HFFc6 (cell line): ENCODE measurements around the gene APOL6. TPM values are rescaled to one million over a fixed set of nuclear protein-coding genes. Genes with fewer than 3 reads are reported as not detected.
"Not testable (repeated sequence)": the region's sequence is repeated elsewhere in the genome, so short reads cannot be mapped to it uniquely, and the experiment has no call there.

Experiments used
- DNase-seq: peaks from one replicate; pipeline ENCODE4 v3.0.0-alpha.2; 2018
- H3K27ac Mint-ChIP-seq: 2 replicates; pipeline ENCODE4 v1.8.0; 2020; ENCODE audit warnings: mild to moderate bottlenecking, mixed read lengths
- H3K27me3 Mint-ChIP-seq: 2 replicates; pipeline ENCODE4 v1.8.0; 2021; ENCODE audit warnings: mild to moderate bottlenecking, moderate library complexity, mixed read lengths; ENCODE audit not compliant: insufficient read depth
- H3K36me3 Mint-ChIP-seq: 2 replicates; pipeline ENCODE4 v1.8.0; 2021; ENCODE audit warnings: low read depth, mixed read lengths
- H3K4me1 Mint-ChIP-seq: 2 replicates; pipeline ENCODE4 v1.8.0; 2020; ENCODE audit warnings: low read depth, mixed read lengths
- H3K4me3 Mint-ChIP-seq: 2 replicates; pipeline ENCODE4 v1.8.0; 2020; ENCODE audit warnings: mild to moderate bottlenecking, moderate library complexity, mixed read lengths
- H3K9me3 Mint-ChIP-seq: 2 replicates; pipeline ENCODE4 v1.8.0; 2020; ENCODE audit warnings: mild to moderate bottlenecking, mixed read lengths
- CTCF ChIP-seq: fragments of 200-600 bp; sonication (generic); IDR thresholded peaks from 2 replicates; pipeline ENCODE4 v1.5.0; 2021; ENCODE audit warnings: antibody characterized with exemption, mild to moderate bottlenecking
- total RNA-seq, 6 experiments: library from RNA; stranded (reverse); fragmentation: NEBNext Ultra II Directional; extraction: Animal tissue kit (Norgen Biotek cat#: 25700); gene quantifications; 2 replicates in 1 of 6; 3 replicates in 5 of 6; pipeline ENCODE4 v1.2.3, GENCODE V29; 2021

Gene APOL6
- total RNA-seq, 6 experiments from 2014 or later: 1.4 to 3.6 (median 3.4) TPM

- H3K9me3 Mint-ChIP-seq: peaks cover 4% of the 10 kb centered on the region
- H3K4me1 Mint-ChIP-seq: peaks cover 26% of the 10 kb centered on the region
- no peak overlapping the region for H3K4me3 Mint-ChIP-seq
- peak overlapping the region; percentile 57 for H3K27ac Mint-ChIP-seq
- peaks cover 30% of the 10 kb centered on the region for H3K36me3 Mint-ChIP-seq
- no peaks in the 10 kb centered on the region; the same call in 1 of the 2 replicates for H3K27me3 Mint-ChIP-seq
- DNase-seq: peak; percentile 41
- TF ChIP-seq CTCF: no peak
These were observed 12.3 kb downstream of the APOL6 start for GRCh38 chr22:35660291-35661127.

GRCh38 chr22:35661464-35661863, 13.2 kb downstream of the APOL6 start:
- DNase-seq: peak; percentile 66
- H3K9me3 Mint-ChIP-seq: peaks cover 6% of the 10 kb centered on the region

GRCh38 chr22:35662914-35663313, 14.7 kb downstream of the APOL6 start:
- Mint-ChIP-seq H3K9me3 (peaks cover 14% of the 10 kb centered on the region), H3K27me3 (no peaks in the 10 kb centered on the region; the same call in 1 of the 2 replicates), H3K36me3 (peaks cover 28% of the 10 kb centered on the region), H3K27ac (no peak overlapping the region), H3K4me3 (no peak overlapping the region), H3K4me1 (peaks cover 26% of the 10 kb centered on the region)
- no peak for TF ChIP-seq CTCF
- DNase-seq: no peak

More at GRCh38 chr22:35661464-35661863, 13.2 kb downstream of the APOL6 start:
- Mint-ChIP-seq H3K27me3 (no peaks in the 10 kb centered on the region; the same call in 1 of the 2 replicates), H3K36me3 (peaks cover 32% of the 10 kb centered on the region), H3K4me3 (no peak overlapping the region), H3K27ac (no peak overlapping the region), H3K4me1 (peaks cover 26% of the 10 kb centered on the region)
- no peak for TF ChIP-seq CTCF

GRCh38 chr22:35663371-35663770, 15.1 kb downstream of the APOL6 start:
- Mint-ChIP-seq H3K27ac (peak overlapping the region; percentile 9; the same call in 1 of the 2 replicates), H3K27me3 (no peaks in the 10 kb centered on the region), H3K4me1 (peaks cover 26% of the 10 kb centered on the region), H3K36me3 (peaks cover 23% of the 10 kb centered on the region), H3K4me3 (peak overlapping the region; percentile 49; the same call in 1 of the 2 replicates), H3K9me3 (peaks cover 14% of the 10 kb centered on the region)
- TF ChIP-seq CTCF: no peak
- DNase-seq: no peak

- Mint-ChIP-seq H3K27me3 (peaks cover 2% of the 10 kb centered on the region), H3K4me3 (no peak overlapping the region), H3K4me1 (peaks cover 26% of the 10 kb centered on the region), H3K36me3 (peaks cover 12% of the 10 kb centered on the region), H3K9me3 (peaks cover 14% of the 10 kb centered on the region), H3K27ac (no peak overlapping the region)
- no peak for DNase-seq
- TF ChIP-seq CTCF: no peak
These were observed 16.8 kb downstream of the APOL6 start for GRCh38 chr22:35664955-35665587.

- DNase-seq, H3K27ac Mint-ChIP-seq, H3K27me3 Mint-ChIP-seq, H3K4me3 Mint-ChIP-seq: not testable (repeated sequence)
- H3K9me3 Mint-ChIP-seq: peaks cover 14% of the 10 kb centered on the region
- H3K4me1 Mint-ChIP-seq: peaks cover 13% of the 10 kb centered on the region
- H3K36me3 Mint-ChIP-seq: peaks cover 12% of the 10 kb centered on the region
These were observed 18.5 kb downstream of the APOL6 start for GRCh38 chr22:35666699-35667098.
